ENCODE data around the gene PRKD1. TPM values are rescaled to one million over a fixed set of nuclear protein-coding genes. Genes with fewer than 3 reads are reported as not detected.

PRKD1 gene
- total and polyA plus RNA-seq, 10 of the 15 experiments (the other 5 are each of a cell fraction or from before 2014, with no cell fraction given), result 0.02 to 0.56 TPM; not detected in 8

DNA sequence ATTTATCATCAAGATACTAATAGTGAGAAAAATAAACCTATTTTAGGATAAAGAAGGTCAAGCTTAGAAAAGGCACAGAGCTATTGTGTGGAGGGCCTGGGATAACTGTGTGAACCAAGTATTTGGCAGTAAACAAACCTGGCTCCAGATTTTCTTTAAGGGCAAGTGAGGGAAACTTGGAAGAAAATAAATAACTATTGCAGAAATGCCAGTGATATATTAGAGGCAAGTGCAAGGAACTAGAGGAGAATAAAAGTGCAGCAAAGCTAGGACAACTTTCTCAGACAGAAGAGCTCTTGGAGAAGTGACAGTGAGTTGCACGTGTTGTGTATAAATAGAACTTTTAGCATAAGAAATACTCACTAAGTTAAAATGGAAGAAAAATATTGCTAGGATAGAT, 83.7 kb downstream of the PRKD1 start (continued):
- TF ChIP-seq TCF3 (IDR thresholded peaks at IDR 0.05; ENCODE audit: borderline replicate concordance, insufficient read depth, low read depth, low read length) (no peak), BRCA1 (IDR thresholded peaks at IDR 0.05; ENCODE audit: low read depth, low read length) (no peak), MEF2B (IDR thresholded peaks at IDR 0.05; ENCODE audit: partially characterized antibody, poor library complexity, severe bottlenecking) (no peak), CEBPB (IDR thresholded peaks at IDR 0.05; ENCODE audit: borderline replicate concordance in 1 of 2, low read depth in 2 of 2, low read length in 2 of 2) (no peak), ZNF217 (IDR thresholded peaks at IDR 0.05) (no peak), MXI1 (IDR thresholded peaks at IDR 0.05; ENCODE audit: low read depth, low read length) (no peak)
- TF ChIP-seq, protein P1, sequence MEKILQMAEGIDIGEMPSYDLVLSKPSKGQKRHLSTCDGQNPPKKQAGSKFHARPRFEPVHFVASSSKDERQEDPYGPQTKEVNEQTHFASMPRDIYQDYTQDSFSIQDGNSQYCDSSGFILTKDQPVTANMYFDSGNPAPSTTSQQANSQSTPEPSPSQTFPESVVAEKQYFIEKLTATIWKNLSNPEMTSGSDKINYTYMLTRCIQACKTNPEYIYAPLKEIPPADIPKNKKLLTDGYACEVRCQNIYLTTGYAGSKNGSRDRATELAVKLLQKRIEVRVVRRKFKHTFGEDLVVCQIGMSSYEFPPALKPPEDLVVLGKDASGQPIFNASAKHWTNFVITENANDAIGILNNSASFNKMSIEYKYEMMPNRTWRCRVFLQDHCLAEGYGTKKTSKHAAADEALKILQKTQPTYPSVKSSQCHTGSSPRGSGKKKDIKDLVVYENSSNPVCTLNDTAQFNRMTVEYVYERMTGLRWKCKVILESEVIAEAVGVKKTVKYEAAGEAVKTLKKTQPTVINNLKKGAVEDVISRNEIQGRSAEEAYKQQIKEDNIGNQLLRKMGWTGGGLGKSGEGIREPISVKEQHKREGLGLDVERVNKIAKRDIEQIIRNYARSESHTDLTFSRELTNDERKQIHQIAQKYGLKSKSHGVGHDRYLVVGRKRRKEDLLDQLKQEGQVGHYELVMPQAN (conservative IDR thresholded peaks at IDR 0.05), result no peak
- TF ChIP-seq, protein P2, sequence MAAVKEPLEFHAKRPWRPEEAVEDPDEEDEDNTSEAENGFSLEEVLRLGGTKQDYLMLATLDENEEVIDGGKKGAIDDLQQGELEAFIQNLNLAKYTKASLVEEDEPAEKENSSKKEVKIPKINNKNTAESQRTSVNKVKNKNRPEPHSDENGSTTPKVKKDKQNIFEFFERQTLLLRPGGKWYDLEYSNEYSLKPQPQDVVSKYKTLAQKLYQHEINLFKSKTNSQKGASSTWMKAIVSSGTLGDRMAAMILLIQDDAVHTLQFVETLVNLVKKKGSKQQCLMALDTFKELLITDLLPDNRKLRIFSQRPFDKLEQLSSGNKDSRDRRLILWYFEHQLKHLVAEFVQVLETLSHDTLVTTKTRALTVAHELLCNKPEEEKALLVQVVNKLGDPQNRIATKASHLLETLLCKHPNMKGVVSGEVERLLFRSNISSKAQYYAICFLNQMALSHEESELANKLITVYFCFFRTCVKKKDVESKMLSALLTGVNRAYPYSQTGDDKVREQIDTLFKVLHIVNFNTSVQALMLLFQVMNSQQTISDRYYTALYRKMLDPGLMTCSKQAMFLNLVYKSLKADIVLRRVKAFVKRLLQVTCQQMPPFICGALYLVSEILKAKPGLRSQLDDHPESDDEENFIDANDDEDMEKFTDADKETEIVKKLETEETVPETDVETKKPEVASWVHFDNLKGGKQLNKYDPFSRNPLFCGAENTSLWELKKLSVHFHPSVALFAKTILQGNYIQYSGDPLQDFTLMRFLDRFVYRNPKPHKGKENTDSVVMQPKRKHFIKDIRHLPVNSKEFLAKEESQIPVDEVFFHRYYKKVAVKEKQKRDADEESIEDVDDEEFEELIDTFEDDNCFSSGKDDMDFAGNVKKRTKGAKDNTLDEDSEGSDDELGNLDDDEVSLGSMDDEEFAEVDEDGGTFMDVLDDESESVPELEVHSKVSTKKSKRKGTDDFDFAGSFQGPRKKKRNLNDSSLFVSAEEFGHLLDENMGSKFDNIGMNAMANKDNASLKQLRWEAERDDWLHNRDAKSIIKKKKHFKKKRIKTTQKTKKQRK (IDR thresholded peaks at IDR 0.05; ENCODE audit: low read depth, low read length), result no peak
